ENCODE measurements around the gene ATP5F1A.

DNA sequence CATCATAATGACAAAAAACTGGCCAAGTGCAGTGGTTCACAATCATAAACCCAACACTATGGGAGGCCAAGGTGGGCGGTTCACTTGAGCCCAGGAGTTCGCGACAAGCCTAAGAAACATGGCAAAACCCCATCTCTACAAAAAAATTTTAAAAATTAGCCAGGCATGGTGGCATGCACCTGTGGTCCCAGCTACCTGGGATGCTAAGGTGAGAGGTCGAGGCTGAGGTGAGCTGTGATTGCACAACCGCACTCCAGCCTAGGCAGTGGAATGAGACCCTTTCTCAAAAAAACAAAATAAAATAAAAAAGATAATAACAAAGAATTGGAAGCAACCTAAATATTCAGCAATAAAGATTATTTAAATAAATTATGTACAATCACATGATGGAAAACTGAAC lies 47.8 kb downstream of the ATP5F1A start:
- TF ChIP-seq, protein P1, sequence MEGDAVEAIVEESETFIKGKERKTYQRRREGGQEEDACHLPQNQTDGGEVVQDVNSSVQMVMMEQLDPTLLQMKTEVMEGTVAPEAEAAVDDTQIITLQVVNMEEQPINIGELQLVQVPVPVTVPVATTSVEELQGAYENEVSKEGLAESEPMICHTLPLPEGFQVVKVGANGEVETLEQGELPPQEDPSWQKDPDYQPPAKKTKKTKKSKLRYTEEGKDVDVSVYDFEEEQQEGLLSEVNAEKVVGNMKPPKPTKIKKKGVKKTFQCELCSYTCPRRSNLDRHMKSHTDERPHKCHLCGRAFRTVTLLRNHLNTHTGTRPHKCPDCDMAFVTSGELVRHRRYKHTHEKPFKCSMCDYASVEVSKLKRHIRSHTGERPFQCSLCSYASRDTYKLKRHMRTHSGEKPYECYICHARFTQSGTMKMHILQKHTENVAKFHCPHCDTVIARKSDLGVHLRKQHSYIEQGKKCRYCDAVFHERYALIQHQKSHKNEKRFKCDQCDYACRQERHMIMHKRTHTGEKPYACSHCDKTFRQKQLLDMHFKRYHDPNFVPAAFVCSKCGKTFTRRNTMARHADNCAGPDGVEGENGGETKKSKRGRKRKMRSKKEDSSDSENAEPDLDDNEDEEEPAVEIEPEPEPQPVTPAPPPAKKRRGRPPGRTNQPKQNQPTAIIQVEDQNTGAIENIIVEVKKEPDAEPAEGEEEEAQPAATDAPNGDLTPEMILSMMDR (IDR thresholded peaks at IDR 0.05) = no peak
- no peak for TF ChIP-seq POLR2A (IDR thresholded peaks at IDR 0.05)
- no peak for TF ChIP-seq POLR2AphosphoS5 (IDR thresholded peaks at IDR 0.05)

All from breast epithelium (tissue), 3 donors.